ENCODE data around the gene CENPA.
"Not testable (repeated sequence)": the region's sequence is repeated elsewhere in the genome, so short reads cannot be mapped to it uniquely, and the experiment has no call there.

The CENPA gene

DNA sequence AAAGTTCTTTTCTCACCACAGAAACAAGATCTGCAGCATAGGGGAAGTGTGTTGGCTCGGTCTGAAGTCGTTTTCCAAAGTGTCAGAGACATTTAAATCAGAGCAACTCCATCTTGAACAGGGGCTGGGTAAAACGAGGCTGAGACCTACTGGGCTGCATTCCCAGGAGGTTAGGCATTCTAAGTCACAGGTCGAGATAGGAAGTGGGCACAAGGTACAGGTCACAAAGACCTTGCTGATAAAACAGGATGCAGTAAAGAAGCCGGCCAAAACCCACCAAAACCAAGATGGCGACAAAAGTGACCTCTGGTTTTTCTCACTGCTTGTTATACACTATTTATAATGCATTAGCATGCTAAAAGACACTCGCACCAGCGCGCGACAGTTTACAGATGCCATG, 24.9 kb upstream of the CENPA start:
- not testable (repeated sequence) for DNase-seq (ENCODE audit: low read depth in 2 of 2)

DNA sequence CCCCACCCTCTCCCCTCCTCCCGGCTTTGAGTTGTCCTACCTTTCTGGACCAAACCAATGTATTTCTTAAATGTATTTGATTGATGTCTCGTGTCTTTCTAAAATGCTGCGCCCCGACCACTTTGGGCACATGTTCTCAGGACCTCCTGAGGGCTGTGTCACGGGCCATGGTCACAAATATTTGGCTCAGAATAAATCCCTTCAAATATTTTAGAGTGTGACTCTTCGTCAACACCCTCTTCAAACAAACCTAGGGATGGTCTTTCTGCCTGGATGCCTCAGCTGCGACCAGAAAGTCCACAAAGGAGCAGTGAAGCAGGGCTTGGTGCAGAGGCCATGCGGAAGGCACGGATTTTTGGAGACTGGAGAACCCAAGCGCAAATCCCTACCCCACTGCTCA, 22.8 kb upstream of the CENPA start:
- no peak for DNase-seq (ENCODE audit: low read depth in 2 of 2)

DNA sequence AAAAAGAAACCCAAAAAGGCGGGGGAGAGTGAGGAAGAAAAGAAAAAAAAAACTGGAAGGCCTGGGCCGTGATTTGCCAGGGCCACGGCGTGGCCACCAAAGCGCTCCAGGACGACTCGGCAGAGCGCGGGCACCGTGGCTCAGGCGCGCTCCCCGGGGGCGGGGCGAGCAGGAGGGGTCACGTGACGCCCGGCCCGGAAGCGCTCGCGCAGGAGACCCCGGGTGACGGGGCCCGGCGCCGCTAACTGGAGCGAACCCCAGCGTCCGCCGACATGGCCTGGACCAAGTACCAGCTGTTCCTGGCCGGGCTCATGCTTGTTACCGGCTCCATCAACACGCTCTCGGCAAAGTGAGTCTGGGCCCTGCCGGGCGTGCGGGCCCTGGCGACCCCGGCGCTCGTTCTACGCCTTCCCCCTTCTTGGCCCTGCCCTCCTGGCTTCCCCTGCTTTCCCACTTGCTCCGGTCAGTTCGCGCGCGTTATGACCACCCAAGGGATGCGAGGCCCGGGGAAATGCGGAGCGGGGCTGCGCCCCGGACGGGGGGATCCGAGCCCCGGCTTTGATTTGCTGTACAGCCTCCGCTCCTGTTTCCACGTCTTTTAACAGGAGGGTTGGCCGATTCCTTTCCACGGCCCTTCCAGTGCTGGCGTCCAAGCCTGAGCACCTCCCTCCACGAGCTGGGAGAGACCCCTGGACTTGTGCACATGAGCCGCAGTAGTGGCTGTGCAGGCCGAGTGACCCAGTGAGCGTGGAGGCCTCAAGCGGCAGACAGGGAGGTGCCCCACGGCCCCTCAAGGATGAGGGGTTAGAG, 21.6 kb upstream of the CENPA start, which contains the start of gene SLC35F6:
TSS of gene SLC35F6 (plus strand) at position 207 of the 810 bp plus-strand sequence. CDS start at position 273, 66 bp downstream.
- DNase-seq (ENCODE audit: low read depth in 2 of 2), result peak; percentile 75 to 76

DNA sequence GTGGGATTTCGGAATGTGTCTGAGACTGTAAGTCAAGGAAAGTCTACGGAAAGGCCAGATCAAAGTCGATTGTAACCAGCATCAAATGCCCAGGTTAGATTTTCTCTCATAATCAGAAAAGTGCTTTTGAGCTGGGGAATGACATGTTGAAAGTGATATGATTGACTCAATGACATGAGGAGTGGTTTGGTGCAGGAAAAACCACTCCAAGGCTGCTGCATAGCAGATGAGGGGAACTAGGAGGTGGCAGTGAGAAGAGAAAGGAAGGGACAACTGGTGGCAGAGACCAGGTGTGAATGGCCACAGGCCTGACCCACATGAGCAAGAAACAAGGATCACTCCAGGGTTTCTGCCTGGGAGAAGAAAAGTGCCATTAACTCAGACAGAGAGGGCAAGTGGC, 20.9 kb upstream of the CENPA start:
- no peak for DNase-seq (ENCODE audit: low read depth in 2 of 2)

DNA sequence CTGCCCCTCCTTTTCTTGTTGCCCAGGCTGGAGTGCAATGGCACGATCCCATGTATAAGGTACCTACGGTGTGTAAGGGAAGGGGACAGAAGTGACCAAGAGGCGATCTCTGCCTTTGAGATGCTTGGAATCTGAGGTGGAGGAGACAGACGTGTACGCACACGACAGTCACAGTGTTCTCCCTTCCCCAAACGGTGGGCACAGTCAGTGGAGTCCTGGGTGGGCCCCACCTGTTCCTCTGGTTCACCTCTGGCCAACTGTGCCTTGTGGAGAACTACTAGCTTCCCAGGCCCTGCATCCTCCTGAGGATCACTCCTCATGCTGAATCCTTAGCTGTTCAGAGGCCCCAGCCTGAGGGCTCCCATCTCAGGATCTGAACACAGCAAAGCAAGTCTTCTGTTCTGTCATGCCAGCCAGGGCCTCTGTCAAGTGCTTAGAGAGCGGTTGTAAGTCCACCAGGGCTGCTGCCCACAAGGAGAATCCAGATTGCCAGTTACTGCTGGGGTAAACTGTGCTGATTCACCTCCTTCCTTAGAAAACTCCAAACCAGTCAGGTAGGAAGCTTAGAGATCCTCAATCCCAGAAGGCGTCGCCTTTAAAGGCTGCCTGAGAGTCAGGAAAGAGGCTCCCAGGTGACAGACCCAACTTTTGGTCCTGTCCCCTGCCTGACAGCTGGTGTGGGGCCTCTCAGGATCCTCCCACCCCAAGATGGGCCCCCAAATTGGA, 20.2 kb upstream of the CENPA start:
- DNase-seq (ENCODE audit: low read depth in 2 of 2), result no peak

DNA sequence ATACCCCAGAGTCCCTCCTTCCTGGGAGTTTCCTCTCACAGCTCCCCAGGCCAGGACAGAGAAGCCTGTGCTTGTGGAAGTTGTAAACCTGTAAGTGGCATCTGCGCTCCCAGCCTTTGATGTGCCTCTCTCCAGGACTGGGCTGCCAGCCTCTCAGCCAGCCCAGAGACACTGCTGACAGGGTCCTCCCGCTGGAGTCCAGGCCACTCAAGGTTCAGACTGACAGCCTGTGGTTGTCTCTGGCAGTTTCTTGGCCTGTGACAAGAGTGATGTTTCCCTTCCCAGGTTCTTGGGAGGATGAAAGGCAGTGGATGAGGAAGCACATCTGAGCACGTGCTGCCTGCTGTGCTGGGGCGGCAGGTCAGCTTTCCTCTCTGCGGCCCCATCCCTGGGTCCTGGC, 18.7 kb upstream of the CENPA start:
- DNase-seq (ENCODE audit: low read depth in 2 of 2), result no peak

DNA sequence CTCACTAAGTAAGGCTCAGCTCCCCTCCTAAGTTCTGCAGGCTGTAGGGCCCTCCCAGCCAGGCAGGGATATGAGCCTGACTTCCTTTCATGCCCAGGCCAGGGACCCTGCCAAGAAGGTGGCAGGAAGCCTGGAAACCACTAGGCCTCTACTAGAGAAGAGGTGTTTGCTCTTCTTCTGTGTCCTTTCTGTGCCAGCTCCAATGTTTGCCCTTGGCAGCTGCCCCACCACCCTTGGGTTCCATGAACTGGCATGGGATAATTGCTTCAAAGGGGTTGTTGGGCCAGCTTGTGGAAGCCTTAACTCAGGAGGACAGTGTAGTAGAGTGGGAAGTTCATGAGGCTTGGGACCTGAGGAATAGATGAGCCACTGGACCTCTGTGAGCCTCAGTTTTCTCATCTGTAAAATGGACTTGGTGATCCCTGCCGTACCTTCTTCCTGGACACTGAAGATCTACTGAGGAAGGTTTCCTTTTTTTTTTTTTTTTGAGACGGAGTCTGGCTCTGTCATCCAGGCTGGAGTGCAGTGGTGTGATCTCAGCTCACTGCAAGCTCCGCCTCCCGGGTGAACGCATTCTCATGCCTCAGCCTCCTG, 17.9 kb upstream of the CENPA start:
- DNase-seq (ENCODE audit: low read depth in 2 of 2), result no peak

DNA sequence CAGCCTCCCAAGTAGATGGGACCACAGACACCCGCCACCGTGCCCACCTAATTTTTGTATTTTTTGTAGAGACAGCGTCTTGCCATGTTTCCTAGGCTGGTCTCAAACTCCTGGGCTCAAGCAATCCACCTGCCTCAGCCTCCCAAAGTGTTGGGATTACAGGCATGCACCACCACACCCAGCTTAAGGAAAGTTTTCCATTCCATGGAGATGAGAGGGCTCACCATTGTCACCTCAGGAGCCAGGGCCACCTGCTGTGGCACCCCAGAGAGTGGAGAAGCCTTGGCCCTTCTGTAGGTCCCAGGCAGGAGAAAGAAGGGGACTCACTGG, 17.1 kb upstream of the CENPA start:
- DNase-seq (ENCODE audit: low read depth in 2 of 2), result no peak

DNA sequence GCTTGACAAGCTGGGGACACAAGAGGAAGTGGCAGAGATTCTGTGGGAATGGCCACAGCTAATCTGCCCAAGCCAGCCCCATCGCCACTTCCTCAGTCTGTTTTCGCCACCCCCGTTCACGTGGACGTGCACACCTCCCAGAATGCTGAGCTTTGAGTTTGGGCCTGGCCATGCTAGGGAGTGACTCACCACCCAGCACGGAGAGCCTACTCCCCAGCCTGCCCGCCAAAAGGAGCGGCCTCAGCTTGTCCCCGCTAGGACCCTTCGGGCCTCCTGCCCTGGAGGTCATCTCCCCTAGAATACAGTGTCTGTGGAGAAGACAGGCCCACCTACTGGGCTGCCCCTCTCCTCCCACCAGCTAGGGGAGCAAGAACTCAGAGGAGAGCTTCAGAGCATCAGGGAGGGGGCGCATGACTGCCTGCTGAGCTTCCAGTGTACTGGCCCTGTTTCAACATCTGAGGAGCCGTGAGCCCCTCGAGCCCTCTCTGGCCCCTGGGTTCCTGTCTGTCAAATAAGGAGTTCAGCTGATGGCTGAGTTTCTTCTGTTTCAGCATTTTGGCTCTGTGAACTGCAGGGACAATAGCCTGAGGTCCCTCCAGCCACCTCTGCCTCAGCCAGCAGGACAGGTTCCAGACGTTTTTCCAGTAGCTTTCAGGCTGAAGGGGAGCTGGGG, 16.6 kb upstream of the CENPA start:
- no peak for DNase-seq (ENCODE audit: low read depth in 2 of 2)

DNA sequence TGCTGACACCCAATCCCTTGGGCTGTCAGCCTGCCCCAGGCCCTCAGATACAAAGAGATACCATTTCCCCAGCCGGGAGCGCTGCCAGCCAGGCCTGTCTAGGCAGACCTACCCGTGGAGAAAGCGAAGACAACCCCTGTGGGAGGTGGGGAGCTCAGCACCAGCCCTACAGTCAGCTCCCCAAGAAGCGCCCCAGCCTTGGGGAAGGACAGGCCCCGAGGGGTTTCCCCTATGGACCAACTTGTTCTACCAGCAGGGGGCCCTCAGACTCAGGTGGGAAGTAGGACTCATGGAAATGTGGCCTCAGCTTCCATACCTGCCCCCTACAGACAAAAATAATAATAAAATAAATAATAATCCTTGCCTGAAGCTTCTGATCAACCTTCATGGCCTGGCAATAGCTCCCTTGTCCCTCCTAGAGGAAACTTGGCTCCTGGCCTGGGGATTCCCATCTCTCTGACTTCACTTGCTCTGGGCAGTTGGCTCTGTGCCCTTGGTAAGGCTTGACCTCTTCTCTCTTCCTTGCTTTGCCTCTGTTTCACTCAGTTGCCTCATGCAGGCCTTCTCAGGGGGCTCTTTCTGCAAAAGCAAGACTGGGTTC, 14.8 kb upstream of the CENPA start:
- DNase-seq (ENCODE audit: low read depth in 2 of 2), result no peak

DNA sequence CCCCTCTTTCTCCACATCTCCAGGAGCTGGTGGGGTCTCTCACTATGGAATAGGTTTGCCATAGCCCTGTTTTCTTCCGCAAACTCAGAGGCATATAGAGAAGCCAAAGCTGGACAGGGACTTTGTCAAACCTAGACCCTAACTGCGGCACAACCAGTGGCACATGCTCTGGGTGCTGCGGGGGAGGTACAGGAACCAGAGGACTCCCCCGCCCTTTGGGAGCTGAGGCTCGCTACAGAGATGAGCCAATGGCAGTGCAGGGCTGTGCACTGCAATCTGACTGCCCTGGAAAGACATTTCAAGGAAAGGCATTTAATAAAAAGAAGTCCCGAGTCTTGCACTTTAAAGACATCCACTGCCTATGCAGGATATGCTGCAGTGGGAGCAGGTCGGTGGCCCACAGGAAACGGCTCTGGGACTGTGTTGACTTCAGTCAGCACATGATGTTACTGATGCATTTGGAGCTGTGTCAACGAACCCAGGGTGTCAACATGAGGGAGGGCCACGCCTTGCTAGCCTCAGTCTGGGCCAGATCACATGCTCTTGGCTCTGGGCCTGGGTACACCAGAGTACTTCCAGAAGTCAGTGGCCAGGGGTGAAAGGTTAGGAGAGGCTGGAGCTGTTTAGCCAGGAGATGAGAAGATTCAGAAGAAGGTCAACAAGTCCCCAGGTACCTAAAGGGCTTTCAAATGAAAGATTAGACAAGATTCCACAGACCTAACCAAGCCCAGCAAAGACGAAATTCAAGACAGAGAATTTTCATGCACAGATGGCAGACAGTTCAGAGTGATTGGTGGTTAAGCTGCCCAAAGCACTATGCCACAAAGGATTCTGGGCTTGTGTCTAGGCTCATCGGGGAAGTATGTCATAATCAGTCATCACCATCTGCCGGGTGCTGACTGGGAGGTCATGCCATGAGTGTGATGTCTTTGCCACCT, 13.5 kb upstream of the CENPA start:
- no peak for DNase-seq (ENCODE audit: low read depth in 2 of 2)

DNA sequence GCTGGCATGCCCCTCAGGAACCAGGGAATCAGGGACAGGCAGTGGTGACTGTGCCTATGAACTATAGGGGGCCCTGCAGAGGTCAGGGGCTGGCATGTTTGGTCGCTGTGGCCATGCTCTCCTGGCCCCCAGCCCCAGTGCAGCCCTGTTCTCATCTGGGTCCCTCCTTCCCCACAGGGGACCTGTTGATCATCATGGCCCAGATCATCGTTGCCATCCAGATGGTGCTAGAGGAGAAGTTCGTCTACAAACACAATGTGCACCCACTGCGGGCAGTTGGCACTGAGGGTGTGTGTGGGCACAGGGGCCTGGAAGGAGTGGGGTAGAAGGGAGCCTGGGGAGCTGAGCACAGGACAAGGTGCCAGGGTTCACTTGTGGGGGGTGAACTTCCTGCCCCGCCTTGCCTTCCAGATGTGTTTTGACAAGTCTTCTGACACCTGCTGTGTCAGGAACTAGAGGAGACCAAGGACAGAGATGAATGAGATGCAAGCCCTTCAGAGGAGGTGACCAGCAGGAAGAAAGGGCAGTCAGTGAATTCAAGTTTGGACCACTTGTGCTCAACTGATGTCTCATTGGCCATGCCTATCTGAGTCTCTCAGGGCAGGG, 9.6 kb upstream of the CENPA start:
- DNase-seq (ENCODE audit: low read depth in 2 of 2), result no peak

DNA sequence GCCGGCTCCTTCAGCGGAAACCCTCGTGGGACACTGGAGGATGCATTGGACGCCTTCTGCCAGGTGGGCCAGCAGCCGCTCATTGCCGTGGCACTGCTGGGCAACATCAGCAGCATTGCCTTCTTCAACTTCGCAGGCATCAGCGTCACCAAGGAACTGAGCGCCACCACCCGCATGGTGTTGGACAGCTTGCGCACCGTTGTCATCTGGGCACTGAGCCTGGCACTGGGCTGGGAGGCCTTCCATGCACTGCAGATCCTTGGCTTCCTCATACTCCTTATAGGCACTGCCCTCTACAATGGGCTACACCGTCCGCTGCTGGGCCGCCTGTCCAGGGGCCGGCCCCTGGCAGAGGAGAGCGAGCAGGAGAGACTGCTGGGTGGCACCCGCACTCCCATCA, 7.8 kb upstream of the CENPA start:
- no peak for DNase-seq (ENCODE audit: low read depth in 2 of 2)

DNA sequence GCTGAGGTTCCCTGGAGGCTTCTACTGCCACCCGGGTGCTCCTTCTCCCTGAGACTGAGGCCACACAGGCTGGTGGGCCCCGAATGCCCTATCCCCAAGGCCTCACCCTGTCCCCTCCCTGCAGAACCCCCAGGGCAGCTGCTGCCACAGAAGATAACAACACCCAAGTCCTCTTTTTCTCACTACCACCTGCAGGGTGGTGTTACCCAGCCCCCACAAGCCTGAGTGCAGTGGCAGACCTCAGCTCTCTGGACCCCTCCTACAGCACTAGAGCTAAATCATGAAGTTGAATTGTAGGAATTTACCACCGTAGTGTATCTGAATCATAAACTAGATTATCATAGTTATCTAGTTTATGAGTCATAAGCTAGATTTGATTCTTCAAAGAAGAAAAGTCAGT, 7.3 kb upstream of the CENPA start:
- DNase-seq (ENCODE audit: low read depth in 2 of 2), result no peak

DNA sequence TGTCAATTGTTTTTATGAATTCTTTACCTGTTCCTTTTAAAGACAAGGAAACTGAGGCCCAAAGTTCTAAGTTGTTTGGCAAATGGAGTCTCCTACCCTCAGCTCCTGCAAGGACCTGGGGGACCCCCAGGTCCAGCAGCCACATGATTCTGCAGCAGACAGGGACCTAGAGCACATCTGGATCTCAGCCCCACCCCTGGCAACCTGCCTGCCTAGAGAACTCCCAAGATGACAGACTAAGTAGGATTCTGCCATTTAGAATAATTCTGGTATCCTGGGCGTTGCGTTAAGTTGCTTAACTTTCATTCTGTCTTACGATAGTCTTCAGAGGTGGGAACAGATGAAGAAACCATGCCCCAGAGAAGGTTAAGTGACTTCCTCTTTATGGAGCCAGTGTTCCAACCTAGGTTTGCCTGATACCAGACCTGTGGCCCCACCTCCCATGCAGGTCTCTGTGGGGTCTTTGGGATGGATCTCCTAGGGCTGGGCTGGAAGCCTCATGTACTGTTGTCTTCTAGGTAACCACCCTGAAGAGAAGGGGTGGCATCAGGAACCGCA, 5.6 kb upstream of the CENPA start:
- no peak for DNase-seq (ENCODE audit: low read depth in 2 of 2)

DNA sequence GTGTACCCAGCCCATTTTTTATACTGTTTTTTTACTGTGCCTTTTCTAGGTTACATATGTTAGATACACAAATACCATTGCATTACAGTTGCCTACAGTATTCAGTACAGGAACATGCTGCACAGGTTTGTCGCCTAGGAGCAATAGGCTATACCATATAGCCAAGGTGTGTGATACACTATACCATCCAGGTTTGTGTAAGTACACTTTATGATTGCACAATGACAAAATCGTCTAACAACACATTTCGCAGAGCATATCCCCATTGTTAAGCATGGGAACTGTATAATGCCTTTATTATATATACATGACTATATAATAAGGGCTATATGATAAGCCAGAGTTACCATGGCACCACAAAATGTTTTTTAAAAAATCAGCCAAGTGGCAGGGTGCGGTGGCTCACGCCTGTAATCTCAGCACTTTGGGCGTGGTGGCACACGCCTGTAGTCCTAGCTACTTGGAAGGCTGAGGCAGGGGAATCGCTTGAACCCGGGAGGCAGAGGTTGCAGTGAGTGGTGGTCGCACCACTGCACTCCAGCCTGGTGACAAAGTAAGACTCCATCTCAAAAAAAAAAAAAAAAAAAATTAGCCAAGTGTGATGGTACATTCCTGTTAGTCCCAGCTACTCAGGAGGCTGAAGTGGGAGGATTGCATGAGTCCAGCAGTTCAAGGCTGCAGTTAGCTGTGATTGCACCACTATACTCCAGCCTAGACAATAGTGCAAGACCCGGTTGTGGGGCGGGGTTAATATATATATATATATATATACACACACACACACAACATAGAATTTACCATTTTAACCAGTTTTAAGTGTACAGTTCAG, 2.8 kb upstream of the CENPA start:
- DNase-seq (ENCODE audit: low read depth in 2 of 2), result no peak

DNA sequence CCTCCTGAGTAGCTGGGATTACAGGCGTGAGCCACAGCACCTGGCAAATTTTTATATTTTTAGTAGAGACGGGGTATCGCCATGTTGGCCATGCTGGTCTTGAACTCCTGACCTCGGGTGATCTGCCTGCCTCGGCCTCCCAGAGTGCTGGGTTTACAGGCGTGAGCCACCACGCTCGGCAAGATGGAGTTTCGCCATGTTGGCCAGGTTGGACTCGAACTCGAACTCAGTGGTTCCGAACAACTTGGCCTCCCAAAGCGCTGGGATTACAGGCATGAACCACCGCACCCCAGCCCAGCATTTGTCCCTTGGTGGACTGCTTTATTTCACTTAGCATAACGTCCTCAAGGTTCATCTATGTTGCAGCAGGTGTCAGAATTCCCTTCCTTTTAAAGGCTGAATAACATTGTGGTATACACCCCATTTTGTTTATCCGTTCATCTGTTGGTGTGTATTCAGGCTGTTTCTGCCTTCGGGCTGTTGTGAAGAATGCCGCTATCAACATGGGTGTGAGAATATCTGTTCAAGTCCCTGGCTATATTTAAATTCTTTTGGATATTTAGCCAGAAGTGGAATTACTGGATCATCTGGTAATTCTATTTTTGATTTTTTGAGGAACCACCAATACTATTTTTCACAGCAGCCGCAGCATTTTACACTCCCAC, 1.2 kb upstream of the CENPA start:
- DNase-seq (ENCODE audit: low read depth in 2 of 2), result no peak

DNA sequence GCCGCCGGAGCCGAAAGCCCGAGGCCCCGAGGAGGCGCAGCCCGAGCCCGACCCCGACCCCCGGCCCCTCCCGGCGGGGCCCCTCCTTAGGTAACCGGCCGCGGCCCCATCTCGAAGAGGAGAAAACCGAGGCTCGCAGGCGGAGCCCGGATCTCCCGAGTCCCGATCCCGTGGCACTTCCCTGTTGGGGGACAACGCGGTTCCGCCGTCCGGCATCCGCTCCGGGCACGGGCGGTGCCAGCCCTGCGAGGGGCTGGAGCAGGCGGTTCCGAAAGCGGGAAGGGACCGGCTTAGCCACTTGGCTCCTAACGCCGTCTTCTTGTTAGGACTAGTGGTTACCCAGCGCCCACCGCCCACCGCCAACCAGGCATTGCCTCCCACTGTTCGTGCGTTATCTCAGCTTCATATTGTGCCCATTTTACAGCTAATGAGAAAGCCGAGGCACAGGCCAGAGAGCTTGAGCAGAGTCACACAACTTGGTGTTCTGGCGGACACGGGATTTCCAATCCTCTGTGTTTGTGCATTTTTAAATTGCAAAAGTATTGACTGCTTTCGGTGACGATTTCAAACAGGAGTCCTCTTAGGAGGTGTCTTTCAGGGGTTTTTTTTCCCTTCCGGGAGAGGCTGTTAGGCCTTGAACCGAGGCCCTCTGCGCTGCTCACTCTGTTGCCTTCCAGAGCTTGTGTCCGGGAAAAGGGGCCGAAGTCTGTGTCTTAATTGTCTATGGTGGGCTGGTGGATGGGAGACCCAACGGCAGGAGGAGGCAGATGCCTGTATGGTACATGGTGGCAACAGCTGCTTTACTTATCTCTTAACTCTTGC, 562 bp downstream of the CENPA start:
- no peak for DNase-seq (ENCODE audit: low read depth in 2 of 2)
